Liver (tissue), 9 donors: ENCODE results near the gene SPG21. TPM values are rescaled to one million over a fixed set of nuclear protein-coding genes. Genes with fewer than 3 reads are reported as not detected.

ENCODE experiments used
- DNase-seq: peaks from one replicate; pipeline ENCODE4 v3.0.0-alpha.2; 2017; ENCODE audit warnings: low spot score
- H3K27ac ChIP-seq, 2 donors: one replicate each; pipeline ENCODE4 v1.7.0; 2013; ENCODE audit warnings: inconsistent platforms in 2 of 2, low read length in 2 of 2, control low read depth in 1 of 2, low read depth in 1 of 2, mild to moderate bottlenecking in 1 of 2
- H3K27me3 ChIP-seq, 4 donors: one replicate each; pipeline versions ENCODE4 v1.6.1 to v1.7.0; 2013; ENCODE audit warnings: low read length in 3 of 4, inconsistent platforms in 1 of 4, mild to moderate bottlenecking in 1 of 4, moderate library complexity in 1 of 4; ENCODE audit not compliant: control insufficient read depth in 4 of 4, insufficient read depth in 4 of 4
- H3K36me3 ChIP-seq, 4 donors: one replicate each; pipeline versions ENCODE4 v1.6.1 to v1.7.0; 2013; ENCODE audit warnings: low read length in 3 of 4, mild to moderate bottlenecking in 3 of 4, low read depth in 1 of 4, moderate library complexity in 1 of 4; ENCODE audit not compliant: control insufficient read depth in 4 of 4, insufficient read depth in 3 of 4
- H3K4me1 ChIP-seq, 4 donors: one replicate each; pipeline versions ENCODE4 v1.6.1 to v1.7.0; 2013; ENCODE audit warnings: low read length in 3 of 4, mild to moderate bottlenecking in 3 of 4, moderate library complexity in 1 of 4; ENCODE audit not compliant: control insufficient read depth in 4 of 4, insufficient read depth in 4 of 4
- H3K4me3 ChIP-seq, 3 donors: one replicate each; pipeline versions ENCODE4 v1.6.1 to v1.7.0; 2013; ENCODE audit warnings: low read length in 3 of 3, control low read depth in 1 of 3, low read depth in 1 of 3, mild to moderate bottlenecking in 1 of 3
- H3K9ac ChIP-seq, 2 donors: one replicate each; pipeline ENCODE4 v1.7.0; 2013; ENCODE audit warnings: low read length in 2 of 2, mild to moderate bottlenecking in 2 of 2, moderate library complexity in 2 of 2, control low read depth in 1 of 2, low read depth in 1 of 2
- H3K9me3 ChIP-seq, 4 donors: one replicate each; pipeline versions ENCODE4 v1.6.1 to v1.7.0; 2013; ENCODE audit warnings: low read length in 3 of 4; ENCODE audit not compliant: control insufficient read depth in 4 of 4
- ATF3 ChIP-seq: IDR thresholded peaks from 2 replicates; pipeline ENCODE4 v1.6.1; 2016; ENCODE audit warnings: antibody characterized with exemption
- EGR1 ChIP-seq, 2 donors: IDR thresholded peaks; 2 replicates each; pipeline ENCODE4 v1.6.1; 2016 to 2018; ENCODE audit warnings: antibody characterized with exemption in 2 of 2, low read depth in 2 of 2
- FOXA1 ChIP-seq: IDR thresholded peaks from 2 replicates; pipeline ENCODE4 v1.6.1; 2016; ENCODE audit warnings: antibody characterized with exemption
- GABPA ChIP-seq, 2 donors: IDR thresholded peaks in 1 of 2; conservative IDR thresholded peaks in 1 of 2; 2 replicates each; pipeline ENCODE4 v1.6.1; 2016; ENCODE audit warnings: antibody characterized with exemption in 2 of 2, mild to moderate bottlenecking in 1 of 2, moderate library complexity in 1 of 2
- HNF4A ChIP-seq, 2 donors: conservative IDR thresholded peaks; 2 replicates each; pipeline ENCODE4 v1.6.1; 2016; ENCODE audit warnings: antibody characterized with exemption in 2 of 2, mild to moderate bottlenecking in 2 of 2
- HNF4G ChIP-seq: IDR thresholded peaks from 2 replicates; pipeline ENCODE4 v1.6.1; 2016; ENCODE audit warnings: antibody characterized with exemption
- JUND ChIP-seq, 2 donors: IDR thresholded peaks; 2 replicates each; pipeline ENCODE4 v1.6.1; 2016; ENCODE audit warnings: antibody characterized with exemption in 2 of 2
- NR2F2 ChIP-seq: IDR thresholded peaks from 2 replicates; pipeline ENCODE4 v1.6.1; 2016; ENCODE audit warnings: antibody characterized with exemption
- RAD21 ChIP-seq, 2 donors: IDR thresholded peaks; 2 replicates each; pipeline ENCODE4 v1.6.1; 2016; ENCODE audit warnings: antibody characterized with exemption in 2 of 2, mild to moderate bottlenecking in 2 of 2
- RXRA ChIP-seq, 2 donors: IDR thresholded peaks; 2 replicates each; pipeline ENCODE4 v1.6.1; 2017 to 2018; ENCODE audit warnings: antibody characterized with exemption in 2 of 2, mild to moderate bottlenecking in 1 of 2
- SP1 ChIP-seq: IDR thresholded peaks from 2 replicates; pipeline ENCODE4 v1.6.1; 2018; ENCODE audit warnings: antibody characterized with exemption, mild to moderate bottlenecking
- TAF1 ChIP-seq: conservative IDR thresholded peaks from 2 replicates; pipeline ENCODE4 v1.6.1; 2016; ENCODE audit warnings: antibody characterized with exemption, mild to moderate bottlenecking
- YY1 ChIP-seq: IDR thresholded peaks from 2 replicates; pipeline ENCODE4 v1.6.1; 2016; ENCODE audit warnings: antibody characterized with exemption, mild to moderate bottlenecking
- ZBTB33 ChIP-seq: IDR thresholded peaks from 2 replicates; pipeline ENCODE4 v1.6.1; 2016; ENCODE audit warnings: antibody characterized with exemption
- WGBS: extraction: QIAGEN DNeasy Blood & Tissue Kit; methylation state at CpG from one replicate; pipeline ENCODE4 v1.1.7; 2013; 5-methylcytosine and 5-hydroxymethylcytosine counted together
- polyA plus RNA-seq, 2 donors: library from polyadenylated mRNA; stranded (reverse) in 1 of 2; unstranded in 1 of 2; fragments of 200-250 nt in 1 of 2; fragments of >200 nt in 1 of 2; fragmentation: Nextera tagmentation in 1 of 2; extraction: Ambion mirVana in 1 of 2; gene quantifications; one replicate each; pipeline versions ENCODE4 v1.2.1 to v1.2.3, GENCODE V29; 2013 to 2015
- total RNA-seq, 2 donors: library from RNA; depleted of rRNA; stranded (reverse); fragments of >200 nt; gene quantifications; one replicate each; pipeline ENCODE4 v1.2.3, GENCODE V29; 2014
- donor health status: healthy.
- donor health status: healthy.
- donor health status: healthy.
- donor health status: healthy.
- donor health status: healthy.

The SPG21 gene
- total and polyA plus RNA-seq, 4 donors, result 27.4 to 50.7 (median 41.2) TPM

GRCh38 chr15:64930778-64931371 is 58.8 kb downstream of the SPG21 start:
- Histone ChIP-seq H3K9ac (no peak overlapping the region), H3K9me3 (no peaks in the 10 kb centered on the region), H3K4me3 (no peak overlapping the region), H3K4me1 (no peaks in the 10 kb centered on the region), H3K27ac (no peak overlapping the region), H3K27me3 (no peaks in the 10 kb centered on the region), H3K36me3 (no peaks in the 10 kb centered on the region)
- 79% methylated on average over 11 of the region's 11 CpGs for WGBS
- peak; percentile 31 for DNase-seq
- TF ChIP-seq SP1 (no peak), NR2F2 (no peak), HNF4G (no peak), GABPA (IDR thresholded peaks at IDR 0.05 in 1 of 2, conservative IDR thresholded peaks at IDR 0.05 in 1 of 2) (no peak), EGR1 (IDR thresholded peaks at IDR 0.05; ENCODE audit: low read depth in 2 of 2) (no peak)

GRCh38 chr15:64930019-64930652 is 59.6 kb downstream of the SPG21 start:
- Histone ChIP-seq H3K4me3 (no peak overlapping the region), H3K27me3 (no peaks in the 10 kb centered on the region), H3K27ac (no peak overlapping the region), H3K36me3 (no peaks in the 10 kb centered on the region), H3K9ac (no peak overlapping the region), H3K9me3 (no peaks in the 10 kb centered on the region), H3K4me1 (no peaks in the 10 kb centered on the region)
- TF ChIP-seq RXRA (IDR thresholded peaks at IDR 0.05) (no peak), RAD21 (IDR thresholded peaks at IDR 0.05) (no peak), ZBTB33 (no peak), TAF1 (no peak), YY1 (no peak), HNF4A (conservative IDR thresholded peaks at IDR 0.05) (no peak), FOXA1 (no peak), NR2F2 (no peak), EGR1 (IDR thresholded peaks at IDR 0.05; ENCODE audit: low read depth in 2 of 2) (no peak), HNF4G (no peak)
- WGBS, result 96% methylated on average over 10 of the region's 10 CpGs
- DNase-seq, result no peak

GRCh38 chr15:64928626-64929220 is 61.0 kb downstream of the SPG21 start:
- WGBS, result 89% methylated on average over 10 of the region's 10 CpGs
- DNase-seq, result peak; percentile 12

More at GRCh38 chr15:64928626-64929220, 61.0 kb downstream of the SPG21 start:
- Histone ChIP-seq H3K9me3 (no peaks in the 10 kb centered on the region), H3K27ac (no peak overlapping the region), H3K27me3 (no peaks in the 10 kb centered on the region), H3K4me3 (no peak overlapping the region), H3K4me1 (no peaks in the 10 kb centered on the region), H3K36me3 (no peaks in the 10 kb centered on the region), H3K9ac (no peak overlapping the region)
- no peak for TF ChIP-seq JUND (IDR thresholded peaks at IDR 0.05)
- TF ChIP-seq ATF3, result no peak
- TF ChIP-seq SP1, result no peak
- no peak for TF ChIP-seq TAF1
- no peak for TF ChIP-seq EGR1 (IDR thresholded peaks at IDR 0.05; ENCODE audit: low read depth in 2 of 2)
- TF ChIP-seq RXRA (IDR thresholded peaks at IDR 0.05), result no peak
- no peak for TF ChIP-seq HNF4G
